Neural progenitor cell (in vitro differentiated cells): ENCODE results near the gene CERS6. TPM values are rescaled to one million over a fixed set of nuclear protein-coding genes. Genes with fewer than 3 reads are reported as not detected.

Experiments used
- DNase-seq: peaks from one replicate; pipeline ENCODE4 v3.0.0-alpha.2; 2016; ENCODE audit warnings: low spot score
- H2AFZ ChIP-seq: fragments of 200-600 bp; sonication (generic); replicated peaks from 2 replicates; pipeline ENCODE4 v1.6.1; 2016; ENCODE audit warnings: antibody characterized with exemption
- H3F3A ChIP-seq: fragments of 200-600 bp; sonication (generic); 2 replicates; pipeline ENCODE4 v1.6.1; 2016; ENCODE audit warnings: antibody characterized with exemption, low read depth
- H3K27ac ChIP-seq: fragments of 200-600 bp; sonication (generic); 2 replicates; pipeline ENCODE4 v1.5.1; 2016; ENCODE audit warnings: mild to moderate bottlenecking
- H3K27me3 ChIP-seq: fragments of 200-600 bp; sonication (generic); 2 replicates; pipeline ENCODE4 v1.6.1; 2016; ENCODE audit warnings: mild to moderate bottlenecking, moderate library complexity
- H3K36me3 ChIP-seq: fragments of 200-600 bp; sonication (generic); 2 replicates; pipeline ENCODE4 v1.5.1; 2016
- H3K4me1 ChIP-seq: fragments of 200-600 bp; sonication (generic); 2 replicates; pipeline ENCODE4 v1.6.1; 2016; ENCODE audit warnings: mixed run types
- H3K4me2 ChIP-seq: fragments of 200-600 bp; sonication (generic); 2 replicates; pipeline ENCODE4 v1.6.1; 2016
- H3K4me3 ChIP-seq: fragments of 200-600 bp; sonication (generic); 2 replicates; pipeline ENCODE4 v1.5.1; 2016
- H3K79me2 ChIP-seq: fragments of 200-600 bp; sonication (generic); 2 replicates; pipeline ENCODE4 v1.6.1; 2016; ENCODE audit warnings: low read depth
- H3K9ac ChIP-seq: fragments of 200-600 bp; sonication (generic); 2 replicates; pipeline ENCODE4 v1.6.1; 2016
- H3K9me3 ChIP-seq: fragments of 200-600 bp; sonication (generic); 2 replicates; pipeline ENCODE4 v1.5.1; 2016; ENCODE audit warnings: low read depth
- H4K20me1 ChIP-seq: fragments of 200-600 bp; sonication (generic); 2 replicates; pipeline ENCODE4 v1.6.1; 2016; ENCODE audit warnings: low read depth
- H3K27ac Mint-ChIP-seq: 3 replicates; pipeline ENCODE4 v1.8.0; 2021; ENCODE audit warnings: mixed read lengths
- H3K27me3 Mint-ChIP-seq: 2 replicates; pipeline ENCODE4 v1.8.0; 2022; ENCODE audit warnings: low read depth, mild to moderate bottlenecking, inconsistent platforms, moderate library complexity, mixed read lengths; ENCODE audit not compliant: insufficient read depth
- H3K36me3 Mint-ChIP-seq: 3 replicates; pipeline ENCODE4 v1.8.0; 2021; ENCODE audit warnings: mixed read lengths
- H3K4me1 Mint-ChIP-seq: 3 replicates; pipeline ENCODE4 v1.8.0; 2021; ENCODE audit warnings: mixed read lengths
- H3K4me3 Mint-ChIP-seq: 3 replicates; pipeline ENCODE4 v1.8.0; 2021; ENCODE audit warnings: mild to moderate bottlenecking, moderate library complexity, mixed read lengths
- H3K9me3 Mint-ChIP-seq: 3 replicates; pipeline ENCODE4 v1.8.0; 2020; ENCODE audit warnings: mixed read lengths
- EZH2 ChIP-seq: fragments of 200-600 bp; sonication (generic); IDR thresholded peaks from 2 replicates; pipeline ENCODE4 v1.6.1; 2017; ENCODE audit warnings: antibody characterized with exemption, mild to moderate bottlenecking, moderate library complexity
- EZH2phosphoT487 ChIP-seq: fragments of 200-600 bp; sonication (generic); IDR thresholded peaks from 2 replicates; pipeline ENCODE4 v1.6.1; 2017; ENCODE audit warnings: antibody characterized with exemption
- total RNA-seq: library from RNA; depleted of rRNA; stranded (reverse); fragments of >200 nt; gene quantifications from 2 replicates; pipeline ENCODE4 v1.2.3, GENCODE V29; 2015; ENCODE audit warnings: low replicate concordance
- TF ChIP-seq, protein P1 (sequence below): fragments of 200-600 bp; sonication (generic); IDR thresholded peaks from 2 replicates; pipeline ENCODE4 v1.5.1; 2017; ENCODE audit warnings: antibody characterized with exemption, mild to moderate bottlenecking

CERS6 gene
- total RNA-seq, 1 donor from 2014 or later, result 50.8 TPM

DNA sequence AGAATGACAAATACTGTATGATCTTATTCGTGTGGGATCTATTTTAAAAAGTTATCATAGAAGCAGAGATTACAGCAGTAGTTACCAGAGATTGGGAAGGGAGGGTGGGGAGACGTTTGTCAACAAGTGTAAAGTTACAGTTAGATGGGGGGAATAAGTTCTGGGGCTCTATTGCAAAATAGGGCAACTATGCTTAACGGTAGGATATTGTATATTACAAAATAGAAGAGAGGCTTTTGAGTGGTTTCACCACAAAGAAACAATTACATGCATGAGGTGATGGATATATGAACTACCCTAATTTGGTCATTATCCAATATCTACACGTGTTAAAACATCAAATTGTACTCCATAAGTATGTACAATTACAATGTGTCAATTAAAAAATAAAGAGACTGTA lies 223.0 kb downstream of the CERS6 start:
- Histone ChIP-seq H3K4me1 (peaks cover 39% of the 10 kb centered on the region), H3K9me3 (no peaks in the 10 kb centered on the region), H3K27me3 (no peaks in the 10 kb centered on the region), H3K79me2 (peaks cover 28% of the 10 kb centered on the region), H3K4me3 (no peak overlapping the region), H3K27ac (no peak overlapping the region), H3K36me3 (no peaks in the 10 kb centered on the region), H3K4me2 (peak overlapping the region; percentile 39), H3F3A (peaks cover 25% of the 10 kb centered on the region), H3K9ac (no peak overlapping the region), H4K20me1 (peaks cover 3% of the 10 kb centered on the region), H2AFZ (no peak overlapping the region)
- Mint-ChIP-seq H3K27me3 (no peaks in the 10 kb centered on the region), H3K4me3 (no peak overlapping the region), H3K9me3 (peaks cover 10% of the 10 kb centered on the region), H3K4me1 (peaks cover 7% of the 10 kb centered on the region), H3K36me3 (peaks cover 9% of the 10 kb centered on the region), H3K27ac (no peak overlapping the region)
- DNase-seq, result no peak
- TF ChIP-seq EZH2phosphoT487 (no peak), EZH2 (no peak)
- TF ChIP-seq, protein P1, sequence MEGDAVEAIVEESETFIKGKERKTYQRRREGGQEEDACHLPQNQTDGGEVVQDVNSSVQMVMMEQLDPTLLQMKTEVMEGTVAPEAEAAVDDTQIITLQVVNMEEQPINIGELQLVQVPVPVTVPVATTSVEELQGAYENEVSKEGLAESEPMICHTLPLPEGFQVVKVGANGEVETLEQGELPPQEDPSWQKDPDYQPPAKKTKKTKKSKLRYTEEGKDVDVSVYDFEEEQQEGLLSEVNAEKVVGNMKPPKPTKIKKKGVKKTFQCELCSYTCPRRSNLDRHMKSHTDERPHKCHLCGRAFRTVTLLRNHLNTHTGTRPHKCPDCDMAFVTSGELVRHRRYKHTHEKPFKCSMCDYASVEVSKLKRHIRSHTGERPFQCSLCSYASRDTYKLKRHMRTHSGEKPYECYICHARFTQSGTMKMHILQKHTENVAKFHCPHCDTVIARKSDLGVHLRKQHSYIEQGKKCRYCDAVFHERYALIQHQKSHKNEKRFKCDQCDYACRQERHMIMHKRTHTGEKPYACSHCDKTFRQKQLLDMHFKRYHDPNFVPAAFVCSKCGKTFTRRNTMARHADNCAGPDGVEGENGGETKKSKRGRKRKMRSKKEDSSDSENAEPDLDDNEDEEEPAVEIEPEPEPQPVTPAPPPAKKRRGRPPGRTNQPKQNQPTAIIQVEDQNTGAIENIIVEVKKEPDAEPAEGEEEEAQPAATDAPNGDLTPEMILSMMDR, result no peak

DNA sequence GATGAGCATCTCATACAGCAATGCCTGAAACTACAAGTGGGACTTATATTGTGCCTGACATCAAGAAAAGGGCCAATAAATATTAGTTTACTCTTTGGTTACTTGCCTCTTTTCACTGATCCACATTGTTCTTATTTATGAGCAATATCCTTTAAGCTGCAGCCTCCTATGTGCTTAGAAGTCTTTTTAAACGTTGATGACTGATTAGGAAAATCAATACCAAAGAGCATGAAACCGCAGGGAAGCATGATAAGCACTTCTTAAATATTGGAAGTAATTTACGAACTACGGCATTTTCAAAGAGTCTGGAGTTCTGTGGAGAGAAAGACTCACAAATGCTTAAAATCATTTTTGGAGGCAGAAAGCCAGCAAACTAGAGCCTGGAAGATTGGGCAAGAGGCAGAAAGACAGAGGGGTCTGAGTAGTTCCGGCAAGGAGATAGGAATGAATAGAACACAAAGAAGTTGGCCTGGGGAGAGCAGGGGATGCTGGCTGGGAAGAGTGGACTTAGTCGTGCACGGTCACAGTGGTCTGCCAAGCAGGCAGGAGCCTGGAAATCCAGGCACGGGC lies 223.8 kb downstream of the CERS6 start:
- Histone ChIP-seq H3K79me2 (peaks cover 24% of the 10 kb centered on the region), H3K9me3 (no peaks in the 10 kb centered on the region), H4K20me1 (peaks cover 3% of the 10 kb centered on the region), H3K9ac (no peak overlapping the region), H3K27me3 (no peaks in the 10 kb centered on the region), H3K36me3 (no peaks in the 10 kb centered on the region), H2AFZ (no peak overlapping the region), H3K4me1 (peaks cover 39% of the 10 kb centered on the region), H3K4me3 (no peak overlapping the region), H3F3A (peaks cover 25% of the 10 kb centered on the region), H3K4me2 (peak overlapping the region; percentile 38), H3K27ac (peak overlapping the region; percentile 66)
- TF ChIP-seq EZH2phosphoT487 (no peak), EZH2 (no peak)
- TF ChIP-seq, protein P1, result no peak
- Mint-ChIP-seq H3K27me3 (no peaks in the 10 kb centered on the region), H3K4me3 (no peak overlapping the region), H3K9me3 (peaks cover 7% of the 10 kb centered on the region), H3K27ac (peak overlapping the region; percentile 40), H3K4me1 (peaks cover 7% of the 10 kb centered on the region), H3K36me3 (peaks cover 9% of the 10 kb centered on the region)
- DNase-seq, result peak; percentile 36

DNA sequence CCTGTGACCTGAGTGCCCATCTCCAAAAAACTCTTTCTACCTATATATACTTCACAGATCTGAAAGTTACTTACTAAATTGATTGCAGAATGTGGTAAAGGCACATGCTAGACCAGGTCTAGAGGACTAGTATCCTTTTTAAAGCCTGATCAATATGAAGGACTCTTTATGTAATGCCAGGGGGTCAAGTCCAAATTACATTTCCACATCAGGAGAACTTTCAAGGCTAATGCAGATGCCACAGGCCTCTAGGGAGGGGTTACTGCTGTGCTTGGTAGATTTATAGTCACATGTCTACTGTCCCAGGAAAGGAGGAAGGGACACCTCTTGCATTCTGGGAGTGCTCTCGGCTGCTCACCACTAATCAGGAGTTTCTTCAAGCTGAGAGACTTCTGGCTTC lies 227.9 kb downstream of the CERS6 start:
- peaks cover 2% of the 10 kb centered on the region for H3K27me3 Mint-ChIP-seq
- TF ChIP-seq, protein P1, result no peak
- TF ChIP-seq EZH2, result no peak
- no peak for TF ChIP-seq EZH2phosphoT487
- H3F3A ChIP-seq, result peaks cover 9% of the 10 kb centered on the region
- peaks cover 3% of the 10 kb centered on the region for H4K20me1 ChIP-seq
- no peak overlapping the region for H3K27ac Mint-ChIP-seq
- no peaks in the 10 kb centered on the region for H3K9me3 ChIP-seq
- H2AFZ ChIP-seq, result no peak overlapping the region
- no peaks in the 10 kb centered on the region for H3K27me3 ChIP-seq
- H3K36me3 ChIP-seq, result no peaks in the 10 kb centered on the region
- H3K9me3 Mint-ChIP-seq, result no peaks in the 10 kb centered on the region
- peaks cover 36% of the 10 kb centered on the region for H3K4me1 ChIP-seq
- H3K36me3 Mint-ChIP-seq, result no peaks in the 10 kb centered on the region
- H3K4me1 Mint-ChIP-seq, result peaks cover 5% of the 10 kb centered on the region
- peaks cover 14% of the 10 kb centered on the region for H3K79me2 ChIP-seq
- H3K27ac ChIP-seq, result no peak overlapping the region
- DNase-seq, result no peak
- H3K9ac ChIP-seq, result no peak overlapping the region
- H3K4me3 ChIP-seq, result no peak overlapping the region
- no peak overlapping the region for H3K4me3 Mint-ChIP-seq
- H3K4me2 ChIP-seq, result no peak overlapping the region
